ENCODE results near the gene FRMD4B. TPM values are rescaled to one million over a fixed set of nuclear protein-coding genes. Genes with fewer than 3 reads are reported as not detected.

The FRMD4B gene
- total RNA-seq, 4 donors from 2014 or later, result 9.3 to 54.5 (median 27.9) TPM

DNA sequence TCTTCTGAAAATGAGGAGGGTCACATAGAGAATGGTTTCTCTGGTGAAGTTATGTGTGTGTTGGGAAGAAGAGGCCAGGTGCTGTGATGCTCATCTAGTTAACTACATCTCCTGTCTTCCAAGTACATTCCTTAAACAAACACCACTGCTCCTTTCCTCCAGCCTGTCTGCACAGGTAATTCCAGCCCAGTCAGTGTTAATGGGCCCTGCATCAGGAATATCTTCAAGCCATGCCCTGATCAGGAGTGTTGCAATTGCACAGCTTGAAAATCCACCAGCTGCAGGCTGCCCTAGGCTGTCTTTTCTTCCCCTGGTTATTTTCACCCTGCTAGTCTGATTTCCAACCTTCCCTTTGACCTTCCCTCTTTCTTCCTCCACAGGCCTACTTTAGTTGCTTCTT is 221.6 kb downstream of the FRMD4B start:
- H3K4me3 ChIP-seq, result no peak overlapping the region
- H3K27me3 ChIP-seq, result no peaks in the 10 kb centered on the region
- no peaks in the 10 kb centered on the region for H3K36me3 ChIP-seq
- no peak overlapping the region for H3K27ac ChIP-seq
- TF ChIP-seq POLR2A (IDR thresholded peaks at IDR 0.05), result no peak
- TF ChIP-seq, protein P1, sequence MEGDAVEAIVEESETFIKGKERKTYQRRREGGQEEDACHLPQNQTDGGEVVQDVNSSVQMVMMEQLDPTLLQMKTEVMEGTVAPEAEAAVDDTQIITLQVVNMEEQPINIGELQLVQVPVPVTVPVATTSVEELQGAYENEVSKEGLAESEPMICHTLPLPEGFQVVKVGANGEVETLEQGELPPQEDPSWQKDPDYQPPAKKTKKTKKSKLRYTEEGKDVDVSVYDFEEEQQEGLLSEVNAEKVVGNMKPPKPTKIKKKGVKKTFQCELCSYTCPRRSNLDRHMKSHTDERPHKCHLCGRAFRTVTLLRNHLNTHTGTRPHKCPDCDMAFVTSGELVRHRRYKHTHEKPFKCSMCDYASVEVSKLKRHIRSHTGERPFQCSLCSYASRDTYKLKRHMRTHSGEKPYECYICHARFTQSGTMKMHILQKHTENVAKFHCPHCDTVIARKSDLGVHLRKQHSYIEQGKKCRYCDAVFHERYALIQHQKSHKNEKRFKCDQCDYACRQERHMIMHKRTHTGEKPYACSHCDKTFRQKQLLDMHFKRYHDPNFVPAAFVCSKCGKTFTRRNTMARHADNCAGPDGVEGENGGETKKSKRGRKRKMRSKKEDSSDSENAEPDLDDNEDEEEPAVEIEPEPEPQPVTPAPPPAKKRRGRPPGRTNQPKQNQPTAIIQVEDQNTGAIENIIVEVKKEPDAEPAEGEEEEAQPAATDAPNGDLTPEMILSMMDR (IDR thresholded peaks at IDR 0.05), result no peak
- H3K9me3 ChIP-seq, result no peaks in the 10 kb centered on the region
- no peaks in the 10 kb centered on the region for H3K4me1 ChIP-seq
- no peak for DNase-seq

DNA sequence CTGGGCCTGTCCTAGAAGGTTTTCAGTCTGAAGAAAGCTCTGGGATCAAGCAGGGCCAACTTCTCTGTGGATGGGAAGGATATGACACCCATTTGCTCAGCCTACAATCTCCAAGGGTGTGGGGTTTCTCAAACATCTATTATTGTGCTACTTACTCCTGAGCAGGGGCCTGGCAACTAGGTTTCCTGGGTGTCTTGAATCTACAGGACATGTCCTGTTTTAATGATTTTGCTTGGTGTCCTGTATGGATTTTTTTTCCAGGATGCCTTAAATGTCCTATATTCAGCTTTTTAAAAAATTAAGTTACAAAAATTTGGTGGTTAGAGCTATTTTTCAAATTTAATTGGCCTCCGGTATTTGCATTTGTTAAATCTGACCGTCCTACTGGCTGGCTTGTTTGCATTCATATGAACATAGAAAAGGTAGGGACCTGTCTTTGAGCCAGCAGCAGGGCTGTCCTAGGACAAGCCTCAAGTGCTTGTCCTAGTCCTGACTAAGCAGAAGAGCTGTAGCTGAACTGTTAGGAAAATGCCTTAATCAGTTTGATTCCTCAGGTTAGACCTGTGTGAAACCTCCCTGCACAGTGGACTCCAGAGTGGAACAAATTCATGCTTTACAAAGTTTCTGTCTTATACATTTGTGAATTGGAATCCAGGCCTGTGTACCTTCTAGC is 223.4 kb downstream of the FRMD4B start:
- no peaks in the 10 kb centered on the region for H3K27me3 ChIP-seq
- H3K27ac ChIP-seq, result no peak overlapping the region
- H3K36me3 ChIP-seq, result no peaks in the 10 kb centered on the region
- H3K4me3 ChIP-seq, result no peak overlapping the region
- no peaks in the 10 kb centered on the region for H3K4me1 ChIP-seq
- TF ChIP-seq, protein P1 (IDR thresholded peaks at IDR 0.05), result no peak
- no peak for TF ChIP-seq POLR2A (IDR thresholded peaks at IDR 0.05)
- no peaks in the 10 kb centered on the region for H3K9me3 ChIP-seq
- DNase-seq, result no peak

DNA sequence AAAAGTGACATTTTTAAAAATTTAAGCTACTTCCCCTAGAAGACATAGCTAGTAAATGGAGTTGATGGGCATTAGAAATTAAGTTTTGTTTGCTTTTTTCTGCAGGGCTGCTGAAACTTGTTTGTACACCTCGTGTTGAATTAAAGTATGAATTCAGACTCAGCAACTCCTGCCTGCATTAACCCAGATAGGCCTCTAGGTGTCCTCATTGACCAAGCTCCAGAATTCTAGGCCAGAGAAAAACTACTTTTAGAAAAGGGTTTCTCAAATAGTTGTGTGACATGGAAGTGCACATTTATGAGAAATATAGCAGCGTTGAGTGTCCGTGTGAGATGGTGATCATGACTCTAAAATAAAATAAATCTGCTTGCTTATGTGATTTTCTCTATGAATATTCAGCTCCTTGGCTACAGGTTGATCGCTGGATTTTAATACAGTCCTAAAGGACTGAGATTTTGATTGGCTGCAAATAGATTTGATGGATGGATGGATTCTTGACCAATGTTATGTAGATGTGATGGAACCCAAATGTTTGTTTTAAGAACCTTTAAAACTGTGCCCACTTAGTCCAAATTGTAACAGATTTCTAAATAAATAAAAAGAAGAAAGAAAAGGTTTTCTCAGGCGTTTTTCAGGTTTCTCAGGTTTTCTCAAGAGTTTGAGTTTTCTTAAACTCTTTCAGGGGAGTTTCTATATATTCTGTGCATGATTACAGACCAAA is 224.1 kb downstream of the FRMD4B start:
- peak in 1 of 3 donors; percentile 59 for DNase-seq
- no peak overlapping the region for H3K4me3 ChIP-seq
- H3K4me1 ChIP-seq, result no peaks in the 10 kb centered on the region
- no peaks in the 10 kb centered on the region for H3K36me3 ChIP-seq
- no peak for TF ChIP-seq POLR2A (IDR thresholded peaks at IDR 0.05)
- TF ChIP-seq, protein P1 (IDR thresholded peaks at IDR 0.05), result peak; percentile 63 to 99 (median 94)
- H3K27me3 ChIP-seq, result no peaks in the 10 kb centered on the region
- H3K9me3 ChIP-seq, result no peaks in the 10 kb centered on the region
- H3K27ac ChIP-seq, result no peak overlapping the region

DNA sequence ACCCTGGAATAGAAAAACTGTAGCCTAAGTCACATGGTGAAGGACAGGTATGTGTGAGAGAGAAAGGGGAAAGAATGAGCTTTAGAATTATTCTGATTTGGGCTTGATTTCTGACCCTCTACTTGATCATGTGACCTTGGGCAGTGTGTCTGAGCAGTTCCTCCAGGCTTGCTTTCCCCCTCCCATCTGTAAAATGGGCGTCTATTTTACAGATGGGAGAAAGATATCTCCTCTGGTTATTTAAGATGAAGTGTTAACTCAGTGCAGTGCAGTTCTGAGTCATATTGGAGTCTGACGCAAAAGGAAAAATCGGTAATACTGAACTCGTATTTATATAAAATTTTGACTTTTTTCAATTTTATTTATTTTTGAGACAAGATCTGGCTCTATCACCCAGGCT is 225.4 kb downstream of the FRMD4B start:
- H3K27me3 ChIP-seq, result no peaks in the 10 kb centered on the region
- DNase-seq, result no peak
- H3K4me1 ChIP-seq, result no peaks in the 10 kb centered on the region
- H3K4me3 ChIP-seq, result no peak overlapping the region
- H3K36me3 ChIP-seq, result no peaks in the 10 kb centered on the region
- TF ChIP-seq, protein P1 (IDR thresholded peaks at IDR 0.05), result no peak
- TF ChIP-seq POLR2A (IDR thresholded peaks at IDR 0.05), result no peak
- H3K27ac ChIP-seq, result no peak overlapping the region
- no peaks in the 10 kb centered on the region for H3K9me3 ChIP-seq

DNA sequence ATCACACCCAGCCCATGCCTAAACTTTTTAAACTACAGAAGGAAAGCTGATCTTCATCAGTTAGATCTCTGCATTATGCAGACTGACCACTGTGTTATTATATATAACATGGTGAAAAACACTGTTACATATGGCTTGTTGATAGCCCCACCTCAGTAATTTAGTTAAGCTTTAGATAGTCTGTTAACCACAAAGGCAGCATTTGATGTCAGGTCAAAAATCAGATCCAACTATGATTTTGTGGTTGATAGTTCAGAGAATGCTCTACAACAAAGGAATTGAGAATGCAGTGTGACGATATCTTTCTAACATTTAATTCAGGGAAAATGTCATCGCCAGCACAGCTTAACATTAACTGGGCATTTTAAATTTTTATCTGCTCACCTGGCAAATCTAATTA is 225.8 kb downstream of the FRMD4B start:
- H3K4me1 ChIP-seq, result no peaks in the 10 kb centered on the region
- TF ChIP-seq POLR2A (IDR thresholded peaks at IDR 0.05), result no peak
- TF ChIP-seq, protein P1 (IDR thresholded peaks at IDR 0.05), result no peak
- no peak for DNase-seq
- no peak overlapping the region for H3K4me3 ChIP-seq
- no peaks in the 10 kb centered on the region for H3K9me3 ChIP-seq
- H3K27ac ChIP-seq, result no peak overlapping the region
- H3K27me3 ChIP-seq, result no peaks in the 10 kb centered on the region
- H3K36me3 ChIP-seq, result no peaks in the 10 kb centered on the region
